Measurements from ENCODE around the gene ZFP37.
A peak's percentile ranks its signal among the peaks of the same experiment; 100 is the strongest.
"Not testable (repeated sequence)": the region's sequence is repeated elsewhere in the genome, so short reads cannot be mapped to it uniquely, and the experiment has no call there.

Gene ZFP37

DNA sequence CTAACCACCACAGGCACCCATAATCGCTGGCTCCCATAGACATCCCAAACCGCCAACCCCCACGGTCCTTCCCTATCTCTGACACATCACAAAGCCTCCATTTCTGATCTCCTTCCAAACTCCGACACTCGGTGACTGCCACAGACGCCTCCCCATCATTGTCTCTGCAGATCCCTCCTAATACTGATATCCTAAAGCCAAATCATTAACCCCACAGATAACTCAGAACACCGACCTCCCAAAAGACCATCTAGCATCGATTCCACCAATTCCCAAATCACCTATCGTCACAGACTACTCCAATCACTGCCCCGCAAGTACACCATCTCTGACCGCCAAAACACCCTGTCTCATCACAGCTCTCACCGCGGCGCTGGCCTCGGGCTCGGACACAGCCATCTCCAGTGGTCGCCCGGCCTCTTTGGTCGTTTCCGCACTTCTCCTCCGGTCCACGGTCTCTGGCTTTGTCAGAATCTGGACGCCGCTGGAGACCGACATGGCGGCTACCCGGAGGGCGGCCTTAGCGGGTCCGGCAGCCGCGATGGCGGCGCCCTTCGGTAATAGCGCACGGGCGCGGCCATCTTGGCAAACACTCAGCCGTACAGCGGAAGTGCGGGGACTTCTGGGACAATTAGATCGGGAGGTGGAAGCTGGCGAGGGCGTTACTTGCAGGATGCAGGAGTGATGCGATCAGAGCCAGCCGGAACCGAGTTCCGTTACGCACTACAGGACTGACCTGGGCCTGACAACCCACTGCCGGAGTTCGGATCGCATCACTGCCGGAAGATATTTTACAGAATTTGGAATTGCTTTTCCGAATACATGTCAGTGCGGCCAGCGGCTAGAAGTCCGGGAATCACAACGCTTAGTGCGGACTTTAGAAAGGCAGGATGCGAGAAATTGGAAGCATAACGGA, at the start of gene ZFP37:
TSS of gene ZFP37 (minus strand) at position 534 of the 916 bp plus-strand sequence. CDS start at position 498, 36 bp downstream.
- DNase-seq: peak; percentile 6 to 73 (median 48)

DNA sequence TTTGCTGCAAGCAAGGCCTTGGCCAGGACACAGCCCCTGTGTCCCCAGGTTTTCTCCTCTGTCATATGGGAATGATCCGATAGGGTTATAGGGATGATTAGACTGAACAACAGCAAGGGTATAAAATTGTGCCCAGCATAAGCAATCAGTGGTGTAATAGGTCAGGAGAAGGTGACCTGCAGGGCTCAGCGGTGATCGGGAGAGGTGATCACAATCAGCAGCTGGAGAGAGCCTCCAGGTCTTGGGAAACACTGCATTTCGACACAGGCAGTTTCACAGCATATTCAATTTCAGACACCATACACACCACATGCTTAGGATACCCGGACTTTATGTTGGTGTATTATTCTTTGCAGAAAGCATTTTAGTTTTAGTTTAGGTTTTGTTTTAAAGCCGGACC, 48.8 kb upstream of the ZFP37 start:
- DNase-seq: not testable (repeated sequence)

DNA sequence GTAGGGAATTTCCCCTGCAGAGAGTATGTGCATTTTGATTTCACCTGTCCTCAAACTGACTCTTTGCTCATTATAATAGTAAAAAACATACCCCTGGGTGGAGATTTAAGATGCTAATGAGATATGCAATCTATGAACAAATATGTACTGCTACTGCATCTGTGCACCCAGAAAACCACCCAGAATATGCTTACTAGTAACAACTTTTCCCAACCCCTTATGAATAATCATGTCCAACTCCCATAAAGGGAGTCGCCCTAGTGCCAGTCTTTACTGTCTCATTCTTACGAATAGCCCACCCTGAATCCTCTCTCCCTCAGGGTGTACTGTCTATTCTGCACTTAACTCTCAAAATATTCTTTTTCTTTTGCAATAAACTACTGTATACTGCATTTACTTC, 39.0 kb upstream of the ZFP37 start:
- DNase-seq: no peak

DNA sequence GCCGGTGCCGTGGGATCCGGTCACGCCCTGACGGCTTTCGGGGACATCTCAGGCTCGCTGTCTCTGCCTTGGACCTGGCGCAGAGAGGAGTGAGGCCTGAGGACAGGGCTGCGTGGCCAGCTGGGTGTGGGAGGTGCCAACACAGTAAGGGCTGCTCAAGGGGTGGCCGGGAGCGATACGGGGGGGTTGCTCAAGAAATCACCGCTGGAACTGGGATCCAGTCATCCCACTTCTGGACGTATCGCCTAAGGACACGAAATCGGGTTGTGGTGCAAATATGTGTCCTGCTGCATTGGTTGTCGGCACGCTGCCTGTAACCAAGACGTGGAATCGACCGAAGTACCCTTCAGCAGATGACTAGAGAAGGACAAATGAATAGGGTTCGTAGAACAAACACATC, 33.4 kb upstream of the ZFP37 start:
- DNase-seq: not testable (repeated sequence)

DNA sequence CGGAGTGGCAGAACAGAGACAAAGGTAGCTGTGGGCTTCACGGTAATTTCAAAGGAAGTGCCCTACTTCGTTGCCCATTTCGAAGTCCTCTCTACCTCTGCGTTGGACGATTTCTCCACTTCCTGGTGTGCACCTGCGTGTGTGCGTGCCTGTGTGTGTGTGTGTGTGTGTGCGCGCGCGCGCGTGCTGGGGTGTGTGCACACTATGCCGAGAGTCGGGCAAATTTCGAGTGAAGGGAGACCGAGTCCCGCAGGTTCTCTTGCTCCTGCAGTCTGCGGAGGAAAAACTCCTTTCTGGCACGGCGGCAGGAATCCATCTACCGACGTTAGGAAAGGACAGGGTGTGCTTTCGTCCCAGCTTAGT, 32.6 kb upstream of the ZFP37 start:
- not testable (repeated sequence) for DNase-seq

DNA sequence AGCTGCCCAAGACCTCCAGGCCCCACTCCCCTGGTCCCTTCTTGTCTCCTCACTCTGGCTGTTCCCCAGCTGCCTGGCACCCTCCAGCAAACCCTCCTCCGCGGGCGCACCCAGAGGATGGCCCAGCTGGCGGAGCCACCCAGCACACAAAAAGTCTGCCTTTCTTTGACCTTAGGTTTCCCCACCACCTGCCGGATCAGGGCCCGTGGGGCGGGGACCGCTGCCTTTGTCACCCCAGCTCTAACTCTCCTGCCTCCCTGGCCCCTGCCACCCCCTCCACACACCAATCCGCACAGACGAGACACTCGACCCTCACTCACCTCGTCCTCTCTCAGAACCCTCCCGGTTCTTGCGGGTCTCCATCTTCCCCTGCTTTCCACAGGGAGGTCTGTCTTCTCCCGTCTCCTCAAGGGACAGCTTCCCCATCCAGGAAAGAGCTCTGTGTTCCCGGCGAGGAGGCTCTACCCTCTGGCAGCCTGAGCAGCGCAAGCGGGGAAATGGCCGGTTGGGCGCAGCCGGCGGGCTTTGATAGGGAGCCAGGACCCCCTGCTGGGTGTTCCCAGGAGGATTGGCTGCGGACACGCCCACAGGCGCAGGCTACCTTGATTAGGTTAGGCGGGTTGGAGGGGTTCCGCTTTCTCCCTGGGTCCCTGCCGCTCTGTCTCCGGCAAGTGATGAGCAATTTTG, 32.1 kb upstream of the ZFP37 start:
- not testable (repeated sequence) for DNase-seq

DNA sequence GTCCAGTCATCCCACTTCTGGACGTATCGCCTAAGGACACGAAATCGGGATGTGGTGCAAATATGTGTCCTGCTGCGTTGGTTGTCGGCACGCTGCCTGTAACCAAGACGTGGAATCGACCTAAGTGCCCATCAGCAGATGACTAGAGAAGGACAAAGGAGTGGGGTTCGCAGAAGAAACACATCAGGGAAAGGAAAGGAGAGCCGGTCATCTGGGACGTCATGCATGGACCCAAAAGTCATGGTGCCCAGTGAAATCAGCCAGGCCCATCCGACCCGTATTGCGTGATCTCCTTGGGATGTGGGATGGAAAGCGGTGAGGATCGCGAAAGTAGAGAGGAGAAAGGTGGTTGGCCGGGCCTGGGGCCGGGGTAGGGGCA, 6.4 kb upstream of the ZFP37 start:
- peak in 1 of 6 experiments; percentile 26 for DNase-seq

DNA sequence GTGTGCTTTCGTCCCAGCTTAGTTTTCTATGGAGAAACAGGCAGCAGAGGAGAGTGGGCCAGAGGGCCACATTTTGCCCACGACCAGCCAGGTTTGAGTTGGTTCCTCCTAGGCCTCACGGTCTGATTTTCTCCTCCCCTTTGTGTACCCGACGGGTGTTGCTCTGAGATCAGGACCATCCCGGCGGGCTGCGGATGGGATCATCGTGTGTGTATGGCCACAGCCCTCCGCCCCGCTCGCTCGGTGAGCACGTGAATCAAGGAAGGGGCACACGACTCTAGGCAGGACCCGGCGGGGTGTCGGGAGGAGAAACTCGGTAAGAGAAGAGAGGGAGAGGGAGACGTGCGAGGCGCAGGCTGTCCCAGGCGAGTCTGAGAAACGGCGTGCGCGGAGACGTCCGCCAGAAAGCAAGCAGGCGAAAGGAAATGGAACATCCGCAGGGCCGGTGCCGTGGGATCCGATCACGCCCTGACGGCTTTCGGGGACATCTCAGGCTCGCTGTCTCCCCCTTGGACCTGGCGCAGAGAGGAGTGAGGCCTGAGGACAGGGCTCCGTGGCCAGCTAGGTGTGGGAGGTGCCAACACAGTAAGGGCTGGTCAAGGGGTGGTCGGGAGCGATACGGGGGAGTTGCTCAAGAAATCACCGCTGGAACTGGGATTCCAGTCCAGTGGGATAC, 5.9 kb upstream of the ZFP37 start:
- DNase-seq: peak in 1 of 6 experiments; percentile 26

DNA sequence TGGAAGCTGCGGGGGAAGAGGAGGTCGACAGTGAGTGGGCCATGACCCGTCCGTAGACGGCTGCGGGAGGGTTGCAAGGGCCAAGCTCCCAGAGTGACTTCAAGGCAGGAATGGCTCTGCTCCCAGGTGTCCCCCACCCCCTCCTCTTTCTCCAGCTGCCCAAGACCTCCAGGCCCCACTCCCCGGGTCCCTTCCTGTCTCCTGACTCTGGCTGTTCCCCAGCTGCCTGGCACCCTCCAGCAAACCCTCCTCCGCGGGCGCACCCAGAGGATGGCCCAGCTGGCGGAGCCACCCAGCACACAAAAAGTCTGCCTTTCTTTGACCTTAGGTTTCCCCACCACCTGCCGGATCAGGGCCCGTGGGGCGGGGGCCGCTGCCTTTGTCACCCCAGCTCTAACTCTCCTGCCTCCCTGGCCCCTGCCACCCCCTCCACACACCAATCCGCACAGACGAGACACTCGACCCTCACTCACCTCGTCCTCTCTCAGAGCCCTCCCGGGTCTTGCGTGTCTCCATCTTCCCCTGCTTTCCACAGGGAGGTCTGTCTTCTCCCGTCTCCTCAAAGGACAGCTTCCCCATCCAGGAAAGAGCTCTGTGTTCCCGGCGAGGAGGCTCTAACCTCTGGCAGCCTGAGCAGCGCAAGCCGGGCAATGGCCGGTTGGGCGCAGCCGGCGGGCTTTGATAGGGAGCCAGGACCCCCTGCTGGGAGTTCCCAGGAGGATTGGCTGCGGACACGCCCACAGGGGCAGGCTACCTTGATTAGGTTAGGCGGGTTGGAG, 4.7 kb upstream of the ZFP37 start:
- not testable (repeated sequence) for DNase-seq

DNA sequence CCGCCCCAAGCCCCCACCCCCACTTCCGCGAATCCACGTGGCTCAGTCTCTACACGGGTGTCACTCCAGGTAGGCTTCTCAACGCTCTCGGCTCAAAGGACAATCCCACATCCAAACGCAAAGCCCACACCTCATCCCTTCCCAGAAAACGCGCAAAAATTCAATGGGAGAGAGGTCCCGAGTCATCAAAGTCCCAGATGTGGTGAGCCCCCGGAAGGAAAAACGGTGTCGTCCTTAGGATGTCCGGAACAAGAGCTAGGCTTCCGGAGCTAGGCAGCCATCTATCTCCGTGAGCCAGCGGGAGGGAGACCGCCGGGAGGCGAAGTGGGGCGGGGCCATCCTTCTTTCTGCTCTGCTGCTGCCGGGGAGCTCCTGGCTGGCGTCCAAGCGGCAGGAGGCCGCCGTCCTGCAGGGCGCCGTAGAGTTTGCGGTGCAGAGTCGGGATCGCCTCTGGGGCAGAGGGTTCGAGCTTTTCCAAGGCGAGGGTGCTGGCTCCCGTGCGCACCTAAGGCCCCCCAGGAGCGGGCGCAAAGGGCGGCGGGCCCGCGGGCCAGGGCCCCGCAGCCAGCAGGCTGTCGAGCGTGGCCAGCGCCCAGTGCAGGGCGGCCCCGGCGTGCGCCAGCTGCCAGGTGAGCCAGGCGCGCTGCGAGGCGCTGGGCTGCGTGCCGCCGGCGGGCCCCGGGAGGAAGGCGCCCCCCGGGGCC, 3.2 kb upstream of the ZFP37 start:
- peak in 1 of 6 experiments; percentile 8 for DNase-seq

DNA sequence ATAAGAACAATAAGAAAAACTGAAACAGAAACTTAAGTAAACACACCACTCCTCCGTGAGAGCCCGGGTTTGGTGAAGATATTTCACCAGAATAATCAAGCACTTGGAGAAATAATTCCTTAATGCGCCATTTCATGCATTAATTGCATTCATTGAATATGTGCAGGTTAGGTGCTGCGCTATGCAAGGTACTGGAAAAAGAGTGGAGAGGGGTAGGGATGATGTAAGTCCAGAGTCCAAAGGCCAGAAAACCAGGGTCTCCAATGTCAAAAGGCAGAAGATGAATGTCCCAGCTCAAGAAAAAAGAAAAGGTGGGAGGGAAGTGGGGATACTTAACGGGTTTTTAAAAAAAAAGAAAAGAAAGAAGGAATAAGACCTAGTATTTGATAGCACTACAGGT, 669 bp upstream of the ZFP37 start:
- DNase-seq: no peak

DNA sequence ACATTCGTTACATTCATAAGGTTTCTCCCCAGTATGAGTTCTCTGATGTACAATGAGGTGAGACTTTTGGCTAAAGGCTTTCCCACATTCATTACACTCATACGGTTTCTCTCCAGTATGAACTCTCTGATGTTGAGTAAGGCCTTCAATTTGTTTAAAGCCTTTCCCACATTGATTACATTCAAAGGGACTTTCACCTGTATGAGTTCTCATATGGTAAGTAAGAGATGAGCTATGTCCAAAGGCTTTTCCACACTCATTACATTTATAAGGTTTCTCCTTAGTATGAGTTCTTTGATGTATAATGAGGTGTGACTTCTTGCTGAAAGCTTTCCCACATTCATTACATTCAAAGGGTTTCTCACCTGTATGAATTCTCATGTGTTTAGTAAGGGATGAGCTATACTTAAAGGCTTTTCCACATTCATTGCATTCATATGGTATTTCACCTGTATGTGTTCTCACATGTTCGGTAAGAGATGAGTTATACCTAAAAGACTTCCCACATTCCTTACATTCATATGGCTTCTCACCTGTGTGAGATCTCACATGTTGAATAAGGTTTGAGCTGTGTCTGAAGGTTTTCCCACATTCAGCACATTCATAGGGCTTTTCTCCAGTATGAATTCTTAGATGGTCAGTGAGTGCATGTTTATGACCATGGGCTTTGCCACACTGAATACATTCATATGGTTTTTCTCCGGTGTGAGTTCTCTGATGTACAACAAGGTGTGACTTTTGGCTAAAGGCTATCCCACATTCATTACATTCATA, 13.5 kb downstream of the ZFP37 start:
- peak in 1 of 6 experiments; percentile 2 for DNase-seq

DNA sequence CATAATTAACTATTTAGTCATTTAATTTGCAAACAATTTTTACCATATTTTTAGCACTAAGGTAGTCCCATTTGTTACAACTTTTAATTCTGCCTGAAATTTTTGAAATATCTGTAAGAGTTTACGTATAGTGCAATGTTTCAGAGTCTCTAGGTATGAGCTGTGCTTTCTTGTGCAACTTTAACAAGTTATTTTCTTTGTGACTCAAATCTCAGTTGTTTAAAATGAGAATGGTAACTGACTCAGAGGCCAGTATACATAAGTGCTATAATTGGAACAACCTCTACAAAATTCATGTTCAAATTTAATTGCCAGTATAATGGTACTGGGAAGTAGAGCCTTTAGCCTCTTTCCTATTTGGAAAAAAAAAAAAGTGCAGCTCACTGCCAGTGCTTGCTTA, 30.3 kb downstream of the ZFP37 start:
- no peak for DNase-seq

DNA sequence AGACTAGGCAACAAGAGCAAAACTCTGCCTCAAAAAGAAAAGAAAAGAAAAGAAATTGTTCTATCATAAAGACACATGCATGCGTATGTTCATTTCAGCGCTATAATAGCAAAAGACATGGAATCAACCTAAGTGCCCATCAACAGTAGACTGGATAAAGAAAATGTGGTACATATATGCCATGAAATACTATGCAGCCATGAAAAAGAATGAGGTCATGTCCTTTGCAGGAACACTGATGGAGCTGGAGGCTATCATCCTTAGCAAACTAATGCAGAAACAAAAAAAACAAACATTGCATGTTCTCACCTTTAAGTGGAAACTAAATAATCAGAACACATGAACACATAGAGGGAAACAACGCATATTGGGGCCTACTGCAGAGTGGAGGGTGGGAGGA, 38.3 kb downstream of the ZFP37 start:
- DNase-seq: no peak

DNA sequence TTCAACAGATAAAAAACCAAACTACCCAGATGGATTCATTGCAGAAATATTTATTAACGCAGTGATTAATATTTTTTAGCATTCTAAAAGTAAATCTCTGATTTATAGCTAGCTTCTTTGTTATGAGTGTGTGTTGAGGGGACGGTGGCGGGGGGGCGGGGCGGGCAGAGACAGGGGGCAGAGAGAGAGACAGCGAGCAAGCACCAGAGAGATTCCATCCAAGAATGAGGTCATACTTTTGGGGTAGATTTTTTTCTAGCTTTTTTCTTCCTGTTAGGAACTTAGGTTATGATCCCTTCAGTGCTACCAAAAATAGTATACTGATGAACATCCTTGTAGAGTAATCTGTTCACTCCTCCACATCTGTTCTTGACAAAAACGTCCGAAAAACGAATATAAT, 44.0 kb downstream of the ZFP37 start:
- DNase-seq: no peak

DNA sequence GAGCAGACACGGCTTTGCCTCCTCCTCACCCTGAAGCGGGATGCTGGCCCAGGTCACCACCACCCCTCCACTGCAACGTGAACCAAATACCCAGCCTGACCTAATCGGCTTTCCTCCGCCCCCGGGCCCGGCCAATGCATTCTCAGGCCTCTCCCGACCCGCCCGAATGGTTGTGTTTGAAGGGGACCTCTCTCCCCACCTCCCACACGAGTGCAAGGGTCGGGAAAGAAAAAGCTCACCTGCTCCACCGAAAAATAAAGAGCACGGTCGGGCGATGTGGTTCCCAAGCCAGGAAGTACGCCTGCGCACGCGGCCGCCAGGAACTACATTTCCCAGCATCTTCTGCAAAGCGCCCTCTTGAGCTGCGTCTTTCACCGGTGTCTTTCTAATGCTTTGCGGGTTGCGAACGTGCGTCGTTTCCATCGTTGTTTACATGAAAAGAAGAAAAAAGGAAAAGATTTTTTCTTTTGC, 44.6 kb downstream of the ZFP37 start, which contains the start of gene ZNF883:
TSS of gene ZNF883 (minus strand) at position 282 of the 471 bp plus-strand sequence.
- DNase-seq: peak in 4 of 6 experiments; percentile 1 to 48 (median 19)

DNA sequence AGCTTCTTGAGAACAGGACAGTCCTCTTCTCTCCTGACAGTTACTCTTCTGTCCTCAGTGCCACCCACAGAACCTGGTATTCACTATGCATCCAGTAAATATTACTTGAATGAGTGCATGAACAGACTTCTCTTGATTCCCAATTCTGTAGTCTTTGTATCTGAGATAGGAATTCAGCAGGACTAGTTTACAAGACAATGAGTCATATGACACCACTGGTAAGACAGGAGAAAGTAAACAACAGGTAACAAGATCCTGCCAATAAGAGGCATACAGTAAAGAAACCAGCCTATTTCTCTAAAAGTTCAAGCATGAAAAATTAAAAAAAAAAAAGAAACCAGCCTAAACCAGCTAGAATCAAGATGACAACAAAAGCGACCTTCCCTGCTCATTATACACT, 50.7 kb downstream of the ZFP37 start:
- DNase-seq: no peak

DNA sequence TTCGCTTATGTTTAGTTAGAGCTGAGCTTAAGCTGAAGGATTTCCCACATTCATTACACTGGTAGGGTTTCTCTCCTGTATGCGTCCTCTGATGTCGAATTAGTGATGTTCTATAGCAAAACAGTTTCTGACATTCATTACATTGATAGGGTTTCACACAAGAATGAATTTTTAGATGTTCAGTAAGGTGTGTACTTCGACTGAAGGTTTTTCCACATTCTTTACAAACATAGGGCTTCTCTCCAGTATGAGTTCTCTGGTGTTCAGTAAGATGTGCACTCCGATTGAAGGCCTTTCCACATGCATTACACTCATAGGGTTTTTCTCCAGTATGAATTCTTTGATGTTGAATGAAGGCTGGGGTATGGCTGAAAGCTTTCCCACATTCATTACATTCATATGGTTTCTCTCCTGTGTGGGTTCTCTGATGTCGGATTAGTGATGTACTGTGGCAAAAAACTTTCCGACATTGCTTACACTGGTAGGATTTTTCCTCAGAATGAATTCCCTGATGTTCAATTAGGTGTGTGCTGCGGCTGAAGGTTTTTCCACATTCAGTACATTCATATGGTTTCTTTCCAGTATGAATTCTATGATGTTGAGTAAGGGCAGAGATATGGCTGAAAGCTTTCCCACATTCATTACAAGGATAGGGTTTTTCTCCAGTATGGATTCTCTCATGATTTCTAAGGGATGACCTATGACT, 59.1 kb downstream of the ZFP37 start:
- no peak for DNase-seq

Data from stimulated activated naive CD4-positive, alpha-beta T cell (primary cell).